ENCODE measurements around the gene ENOX1.
A peak's percentile ranks its signal among the peaks of the same experiment; 100 is the strongest.

ENOX1 gene

GRCh38 chr13:43376596-43376995, 410.2 kb downstream of the ENOX1 start:
- TF ChIP-seq CTCF (IDR thresholded peaks at IDR 0.05; ENCODE audit: low read depth, low read length): no peak
- no peak overlapping the region for H3K4me3 ChIP-seq (ENCODE audit: low read depth, low read length)

- no peak for TF ChIP-seq CTCF (IDR thresholded peaks at IDR 0.05; ENCODE audit: low read depth, low read length)
Observed at GRCh38 chr13:43375797-43376465, 410.8 kb downstream of the ENOX1 start.

GRCh38 chr13:43374621-43375020, 412.2 kb downstream of the ENOX1 start:
- no peak for TF ChIP-seq CTCF (IDR thresholded peaks at IDR 0.05; ENCODE audit: low read depth, low read length)

More at GRCh38 chr13:43375797-43376465, 410.8 kb downstream of the ENOX1 start:
- no peak overlapping the region for H3K4me3 ChIP-seq (ENCODE audit: low read depth, low read length)

DNA sequence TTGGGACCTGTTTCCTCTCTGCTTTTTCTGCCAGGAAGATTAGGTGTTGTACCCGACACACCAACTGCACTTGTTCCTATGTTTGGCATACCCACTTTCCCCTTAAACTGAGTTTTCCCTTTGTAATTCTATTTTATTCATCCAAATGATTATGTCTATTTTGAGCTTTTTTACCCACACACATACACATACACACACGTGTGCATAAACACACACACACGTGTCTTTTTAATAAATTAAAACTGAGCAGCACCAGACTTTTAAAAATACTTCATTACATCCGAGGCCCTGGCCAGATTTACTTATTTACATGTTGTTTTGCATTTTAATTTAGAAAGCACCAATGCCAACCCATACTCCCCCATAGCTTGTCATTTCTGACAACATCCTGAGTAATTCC, 413.4 kb downstream of the ENOX1 start:
- no peak for TF ChIP-seq CTCF (IDR thresholded peaks at IDR 0.05; ENCODE audit: low read depth, low read length)
- H3K4me3 ChIP-seq (ENCODE audit: low read depth, low read length): no peak overlapping the region

More at GRCh38 chr13:43374621-43375020, 412.2 kb downstream of the ENOX1 start:
- H3K4me3 ChIP-seq (ENCODE audit: low read depth, low read length): no peak overlapping the region

DNA sequence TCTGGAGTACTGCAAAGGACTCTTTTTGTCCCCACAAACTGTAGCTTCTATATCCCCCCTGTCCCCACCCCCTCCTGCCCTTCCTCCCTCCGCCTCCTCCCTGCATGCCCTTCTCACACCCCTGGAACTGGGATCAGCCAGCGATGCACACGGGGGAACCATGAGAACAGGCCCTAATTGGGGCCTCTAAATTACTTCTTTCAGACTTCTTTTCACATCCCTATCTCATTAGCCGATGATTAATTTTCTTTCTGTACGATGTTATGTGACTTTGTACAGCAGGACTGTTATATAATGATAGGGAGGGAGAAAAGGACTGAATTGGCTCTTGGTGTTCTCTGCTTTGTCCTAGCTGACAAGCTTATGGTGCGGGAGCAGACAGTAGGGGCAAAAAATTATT, 415.9 kb downstream of the ENOX1 start:
- no peak for TF ChIP-seq CTCF (IDR thresholded peaks at IDR 0.05; ENCODE audit: low read depth, low read length)
- H3K4me3 ChIP-seq (ENCODE audit: low read depth, low read length): no peak overlapping the region

DNA sequence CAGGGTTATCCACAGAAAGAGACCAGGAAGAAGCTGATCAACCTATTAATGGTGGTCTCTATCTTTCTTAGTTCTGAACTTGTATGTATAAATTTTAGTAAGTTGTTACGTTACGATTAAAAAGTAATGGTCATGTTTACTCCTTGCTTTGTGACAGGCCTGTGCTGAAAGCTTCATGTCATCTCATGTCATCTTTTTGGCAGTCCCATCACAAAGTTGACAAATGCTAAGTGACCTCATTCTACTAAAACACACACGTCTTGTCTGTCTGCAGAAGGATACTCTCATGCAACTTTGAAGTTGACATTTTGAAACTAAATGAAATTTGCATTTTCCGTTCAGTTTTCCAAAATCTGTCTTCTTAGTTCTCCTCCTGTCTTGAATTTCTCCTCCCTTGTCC, 417.5 kb downstream of the ENOX1 start:
- H3K4me3 ChIP-seq (ENCODE audit: low read depth, low read length): no peak overlapping the region
- TF ChIP-seq CTCF (IDR thresholded peaks at IDR 0.05; ENCODE audit: low read depth, low read length): no peak

- peak overlapping the region; percentile 30 for H3K4me3 ChIP-seq (ENCODE audit: low read depth, low read length)
- TF ChIP-seq CTCF (IDR thresholded peaks at IDR 0.05; ENCODE audit: low read depth, low read length): no peak
Observed at GRCh38 chr13:43368003-43368402, 418.8 kb downstream of the ENOX1 start.
